GM12891 (cell line): Measurements from ENCODE around the gene MAGI1.

ENCODE experiments used
- PAX5 ChIP-seq: IDR thresholded peaks from 2 replicates; pipeline ENCODE4 v1.6.1; 2011; ENCODE audit warnings: low read length, moderate library complexity, mild to moderate bottlenecking; ENCODE audit not compliant: insufficient read depth, severe bottlenecking
- POLR2A ChIP-seq: IDR thresholded peaks from 2 replicates; pipeline ENCODE4 v1.6.1; 2011; ENCODE audit warnings: low read depth, low read length, control low read depth
- POLR2AphosphoS5 ChIP-seq: IDR thresholded peaks from 2 replicates; pipeline ENCODE4 v1.6.1; 2011; ENCODE audit warnings: low read depth, low read length, control low read depth
- SPI1 ChIP-seq: IDR thresholded peaks from 2 replicates; pipeline ENCODE4 v1.6.1; 2011; ENCODE audit warnings: low read depth, low read length, control low read depth
- TAF1 ChIP-seq: IDR thresholded peaks from 2 replicates; pipeline ENCODE4 v1.6.1; 2011; ENCODE audit warnings: low read depth, low read length, control low read depth

- TF ChIP-seq POLR2A (no peak), TAF1 (no peak), POLR2AphosphoS5 (no peak), SPI1 (no peak), PAX5 (no peak)
Observed at GRCh38 chr3:65595222-65596028, 443.3 kb downstream of the MAGI1 start.
